HG03565 (cell line): ENCODE results near the gene FGA.

Source experiments
- ATAC-seq: cut with Tn5 transposase; IDR thresholded peaks from one replicate; pipeline ENCODE4 v1.9.1; 2021; ENCODE audit warnings: mild to moderate bottlenecking, moderate library complexity; ENCODE audit not compliant: unreplicated experiment

Gene FGA

GRCh38 chr4:154545689-154546088 is 44.9 kb downstream of the FGA start:
- ATAC-seq, result no peak

GRCh38 chr4:154542271-154542879 is 48.2 kb downstream of the FGA start:
- ATAC-seq, result no peak
